ENCODE results near the gene SNX25.
"Not testable (repeated sequence)": the region's sequence is repeated elsewhere in the genome, so short reads cannot be mapped to it uniquely, and the experiment has no call there.

The SNX25 gene

DNA sequence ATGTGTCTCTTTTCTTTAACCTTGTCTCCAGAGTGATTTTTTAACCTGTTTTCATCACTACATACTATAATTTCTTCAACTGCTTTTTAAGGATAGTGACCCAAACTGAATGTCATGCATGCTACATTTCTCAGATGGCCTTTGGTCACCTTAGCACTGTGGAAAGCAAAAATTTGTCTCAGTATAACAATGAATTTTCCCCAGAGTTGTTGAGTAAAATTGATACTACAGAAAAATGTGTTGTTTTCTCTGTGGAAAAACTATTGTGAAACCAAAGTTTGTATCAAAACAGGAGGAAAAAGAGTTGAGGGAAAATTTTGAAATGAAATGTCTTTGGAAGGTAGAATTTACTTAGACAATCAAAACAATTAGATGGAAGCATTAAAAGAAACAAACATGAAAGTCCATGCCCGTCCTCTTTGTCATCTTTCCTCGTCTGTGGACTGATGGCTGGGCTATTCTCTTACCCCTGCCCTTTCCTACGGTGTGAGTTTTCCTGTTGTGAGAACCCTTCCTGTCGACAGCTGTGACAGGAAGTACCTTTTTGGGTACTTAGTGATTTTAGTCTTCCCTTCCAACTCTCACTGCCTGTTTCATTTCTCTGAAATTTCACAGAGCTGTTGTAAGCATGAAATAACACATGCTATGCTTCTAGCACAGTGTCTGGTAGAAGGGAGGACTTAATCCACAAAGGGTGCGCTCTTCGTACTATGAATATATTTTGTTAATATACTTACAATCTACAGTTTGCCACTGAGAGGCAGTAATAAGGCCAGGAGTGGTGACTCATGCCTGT is 135.5 kb downstream of the SNX25 start:
- DNase-seq (ENCODE audit: low spot score), result no peak

DNA sequence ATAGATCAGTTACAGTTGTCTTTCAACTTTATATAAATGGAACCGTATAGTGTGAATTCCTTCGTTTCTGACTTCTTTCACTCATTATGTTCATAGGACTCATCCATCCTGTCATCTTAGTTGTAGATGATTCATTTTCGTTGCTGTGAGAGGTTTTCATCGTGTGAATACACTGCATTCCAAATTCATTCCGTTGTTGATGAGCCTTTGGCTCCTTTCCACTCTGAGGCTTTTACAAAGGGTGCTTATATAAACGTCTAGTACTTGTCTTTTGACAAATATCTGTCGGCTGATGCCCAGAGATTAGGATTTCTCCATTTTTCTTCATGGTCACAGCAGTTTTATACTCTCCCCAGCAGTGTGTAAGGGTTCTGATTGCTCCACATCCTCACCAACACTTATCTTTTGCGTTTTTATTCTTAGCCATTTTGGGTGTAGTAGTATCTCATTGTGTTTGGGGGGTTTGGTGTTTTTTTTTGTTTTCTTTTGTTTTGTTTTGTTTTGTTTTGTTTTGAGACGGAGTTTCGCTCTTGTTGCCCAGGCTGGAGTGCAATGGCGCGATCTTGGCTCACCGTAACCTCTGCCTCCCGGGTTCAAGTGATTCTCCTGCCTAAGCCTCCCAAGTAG is 137.7 kb downstream of the SNX25 start:
- DNase-seq (ENCODE audit: low spot score), result no peak

DNA sequence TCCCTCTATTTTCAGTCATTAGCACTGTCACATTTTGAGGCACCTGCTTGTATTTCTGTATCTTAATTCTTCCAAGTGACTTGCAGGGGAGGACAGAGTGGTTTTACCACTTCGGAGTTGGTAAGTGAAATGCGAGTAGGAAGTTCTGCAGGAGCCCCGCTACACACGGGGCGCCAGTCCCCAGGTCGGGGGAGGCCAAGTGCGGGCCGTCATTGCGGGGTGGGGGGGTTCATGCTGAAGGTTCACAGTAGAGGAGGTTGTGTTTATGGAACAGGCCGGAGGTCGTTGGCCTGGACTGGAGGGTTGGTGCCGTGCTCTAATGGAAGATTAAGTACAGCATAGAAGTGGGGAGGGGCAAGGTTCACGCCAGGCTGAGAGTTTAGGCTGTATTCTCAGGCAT is 142.3 kb downstream of the SNX25 start:
- DNase-seq (ENCODE audit: low spot score), result no peak

DNA sequence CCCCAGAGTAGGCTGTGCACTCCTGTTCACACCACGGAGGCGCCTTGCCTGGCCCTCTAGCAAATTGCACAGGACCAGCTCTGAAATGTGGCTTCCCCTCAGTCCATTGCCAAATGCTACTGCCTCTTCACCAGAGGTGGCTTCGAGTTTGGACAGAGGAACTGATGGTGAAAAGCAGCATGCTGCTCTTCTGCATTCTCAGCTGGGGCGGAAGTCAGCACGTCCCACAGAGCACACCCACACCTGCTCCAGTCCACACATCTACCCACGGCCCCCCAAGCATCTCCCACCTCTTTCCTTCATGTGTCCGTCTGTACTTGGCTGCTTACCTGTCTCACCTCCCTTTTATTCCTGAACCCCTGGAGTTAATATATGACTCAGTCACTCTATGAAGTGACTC is 142.8 kb downstream of the SNX25 start:
- no peak for DNase-seq (ENCODE audit: low spot score)

DNA sequence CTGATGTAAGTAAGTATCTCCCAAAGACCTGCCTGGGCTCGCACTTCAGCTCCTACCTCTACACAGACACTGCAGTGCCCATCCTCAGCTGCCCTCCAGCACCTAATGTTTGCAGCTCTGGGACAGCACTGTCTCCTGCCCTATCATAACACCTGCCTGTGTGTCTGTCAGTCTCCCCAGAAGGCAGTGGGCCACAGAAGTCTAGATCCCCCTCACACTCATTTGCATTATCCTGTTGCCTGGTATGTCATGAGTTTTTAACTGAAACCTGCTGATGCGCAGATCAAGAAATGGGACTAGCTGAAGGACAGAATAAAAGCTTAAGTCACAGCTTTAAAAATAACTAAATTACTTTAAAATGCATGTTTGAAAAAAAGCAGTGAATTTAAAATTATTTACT is 143.3 kb downstream of the SNX25 start:
- DNase-seq (ENCODE audit: low spot score), result no peak

DNA sequence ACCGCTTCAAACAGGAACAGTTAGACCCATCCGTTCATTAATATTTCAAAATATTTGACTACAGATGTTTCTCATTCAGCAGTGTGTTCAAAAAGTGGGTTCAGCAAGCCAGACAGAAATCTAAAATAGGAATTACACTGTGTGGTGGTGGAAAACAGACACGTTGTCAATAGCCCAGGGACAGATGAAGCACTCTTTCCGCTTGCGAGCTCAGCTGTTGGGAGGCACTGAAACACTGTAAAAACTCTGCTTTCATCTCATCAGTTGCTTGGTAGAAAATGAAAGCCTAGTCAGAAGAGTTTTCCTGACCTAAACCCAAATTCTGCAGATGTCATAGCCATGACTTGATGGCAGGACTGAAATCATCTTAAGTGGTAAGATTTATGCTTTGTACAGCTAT is 147.8 kb downstream of the SNX25 start:
- DNase-seq (ENCODE audit: low spot score), result no peak

DNA sequence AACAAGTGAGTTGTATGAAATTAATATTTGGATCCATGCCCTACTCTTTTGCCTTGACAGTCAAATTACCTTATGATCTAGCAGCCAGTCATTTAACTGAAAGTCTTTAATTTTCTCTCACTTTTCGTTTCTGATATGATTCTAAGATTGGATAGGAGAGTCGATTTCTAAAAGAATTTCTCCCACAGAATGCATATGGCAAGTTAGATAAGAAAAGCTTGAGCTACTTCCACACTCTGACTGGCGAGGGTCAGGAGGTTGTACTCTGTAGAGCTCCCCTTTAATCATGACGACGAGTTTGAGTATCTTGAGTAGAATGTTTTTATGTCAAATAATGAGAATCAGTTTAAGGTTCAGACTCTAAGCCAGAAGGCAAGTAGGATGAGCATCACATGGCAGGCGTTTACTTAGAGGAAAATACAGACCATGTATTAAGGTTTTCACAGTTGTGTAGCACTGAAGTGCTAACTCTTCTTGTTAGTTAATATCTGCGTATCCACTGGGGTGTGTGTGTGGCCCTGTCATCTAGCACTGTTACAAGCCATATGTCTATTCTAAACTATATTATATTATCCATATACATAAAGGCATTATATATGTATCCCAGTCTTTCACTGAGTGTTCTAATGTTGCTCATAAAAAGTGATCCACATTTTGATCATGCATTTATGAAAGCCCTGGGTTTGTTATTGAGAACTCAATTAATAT is 148.5 kb downstream of the SNX25 start:
- no peak for DNase-seq (ENCODE audit: low spot score)

DNA sequence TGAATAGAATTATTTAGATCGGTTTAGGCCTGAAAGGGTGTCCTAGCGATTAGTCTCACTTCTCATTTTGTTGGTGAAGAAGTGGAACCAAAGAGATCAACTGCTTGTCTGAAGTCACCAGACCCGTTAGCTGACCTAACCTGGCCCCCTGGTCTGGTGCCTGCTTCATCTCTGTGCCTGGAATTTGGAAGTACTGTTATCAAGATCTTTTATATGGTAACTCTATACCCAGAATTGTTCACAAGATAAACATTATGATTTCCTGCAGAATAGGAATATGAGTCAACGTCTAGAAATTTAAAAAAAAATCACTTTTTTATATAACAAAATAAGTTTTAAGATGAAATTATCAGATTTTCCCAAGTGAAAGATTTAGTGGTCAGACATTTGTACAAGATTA is 149.1 kb downstream of the SNX25 start:
- DNase-seq (ENCODE audit: low spot score), result no peak

DNA sequence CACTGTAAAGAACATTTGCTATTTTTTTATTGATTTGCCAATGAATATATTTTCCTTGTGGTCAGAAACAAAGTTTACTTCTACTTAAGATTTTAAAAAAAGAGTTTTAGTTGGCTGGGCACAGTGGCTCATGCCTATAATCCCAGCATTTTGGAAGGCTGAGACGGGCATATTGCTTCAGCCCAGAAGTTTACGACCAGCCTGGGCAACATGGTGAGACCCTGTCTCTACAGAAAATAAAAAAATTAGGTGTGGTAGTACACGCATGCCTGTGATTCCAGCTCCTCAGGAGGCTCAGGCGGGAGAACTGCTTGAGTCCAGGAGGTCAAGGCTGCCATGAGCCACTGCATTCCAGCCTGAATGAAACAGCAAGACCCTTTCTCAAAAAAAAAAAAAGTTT is 149.6 kb downstream of the SNX25 start:
- DNase-seq (ENCODE audit: low spot score), result no peak

DNA sequence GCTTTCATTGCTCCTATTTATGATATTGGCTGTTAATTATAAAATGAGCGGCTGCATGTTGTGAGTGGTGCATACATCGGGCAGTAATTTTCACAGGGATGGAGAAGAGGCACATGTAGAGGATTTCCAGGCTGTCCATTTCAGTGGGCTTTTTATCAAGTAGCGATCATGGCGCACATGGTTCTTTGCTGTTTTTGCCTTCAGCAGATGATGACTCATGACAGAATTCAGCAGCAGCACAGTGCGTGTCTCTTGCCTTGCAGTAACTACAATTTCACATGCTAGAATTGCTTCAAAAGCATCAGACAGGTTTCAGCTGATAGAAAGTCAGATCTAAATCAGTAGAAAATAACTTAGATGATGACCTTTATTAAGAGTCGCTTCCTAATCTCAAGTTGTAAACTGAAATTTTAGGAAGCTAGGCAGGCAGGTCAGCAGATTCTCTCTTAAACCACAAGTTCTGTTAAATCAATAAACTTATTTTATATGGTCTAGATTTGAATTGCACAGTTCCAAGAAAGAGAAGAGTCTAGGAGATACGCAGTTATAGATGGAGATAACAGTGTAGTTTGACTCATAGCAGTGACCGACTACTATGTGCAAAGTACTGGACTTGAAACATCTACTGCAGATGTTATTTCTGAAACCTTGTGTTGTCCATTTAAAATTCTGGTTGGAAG is 150.5 kb downstream of the SNX25 start:
- DNase-seq (ENCODE audit: low spot score), result no peak

DNA sequence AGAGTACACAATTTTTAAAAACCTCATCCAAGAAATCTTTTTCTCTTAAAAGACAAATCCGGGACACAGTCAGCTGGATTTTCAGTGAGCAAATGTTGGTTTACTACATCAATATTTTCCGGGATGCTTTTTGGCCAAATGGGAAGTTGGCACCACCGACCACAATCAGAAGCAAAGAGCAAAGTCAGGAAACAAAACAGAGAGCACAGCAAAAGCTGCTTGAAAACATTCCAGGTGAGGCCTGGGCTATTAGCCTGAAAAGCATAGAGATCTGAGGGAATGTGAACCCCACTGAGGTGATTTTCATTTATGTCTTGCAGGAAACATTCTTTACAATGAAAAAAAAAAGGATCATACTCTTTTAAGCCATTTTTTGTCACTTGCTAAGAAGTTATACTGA is 152.5 kb downstream of the SNX25 start:
- no peak for DNase-seq (ENCODE audit: low spot score)

DNA sequence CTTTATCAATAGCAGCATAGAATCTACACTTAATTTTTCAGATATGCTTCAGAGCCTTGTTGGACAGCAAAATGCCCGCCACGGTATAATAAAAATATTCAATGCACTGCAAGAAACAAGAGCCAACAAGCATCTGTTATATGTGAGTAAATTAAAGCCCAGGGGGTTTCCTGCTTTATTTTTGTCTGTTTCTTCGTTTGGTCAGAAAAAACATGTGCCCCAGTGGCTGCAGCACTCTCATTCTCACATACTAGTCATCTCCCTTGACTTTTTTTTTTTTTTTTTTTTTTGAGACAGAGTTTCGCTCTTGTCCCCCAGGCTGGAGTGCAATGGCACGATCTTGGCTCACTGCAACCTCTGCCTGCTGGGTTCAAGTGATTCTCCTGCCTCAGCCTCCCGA is 153.2 kb downstream of the SNX25 start:
- DNase-seq (ENCODE audit: low spot score), result not testable (repeated sequence)

DNA sequence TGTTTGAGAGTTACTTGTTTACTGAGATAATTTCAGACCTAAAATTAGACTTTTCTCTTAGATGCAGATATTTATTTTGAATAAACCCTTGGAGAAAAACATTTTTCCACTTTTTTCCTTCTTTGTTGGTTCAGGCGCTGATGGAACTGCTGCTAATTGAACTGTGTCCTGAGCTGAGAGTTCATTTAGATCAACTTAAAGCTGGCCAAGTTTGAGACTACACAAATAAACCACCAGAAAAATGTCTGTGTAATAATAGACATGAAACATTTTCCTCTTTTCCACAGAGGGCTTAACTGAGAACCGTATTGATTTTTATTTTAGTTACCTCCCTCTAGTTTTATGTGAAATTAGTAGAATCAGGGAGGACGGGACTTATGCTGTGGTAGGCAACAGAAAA is 153.9 kb downstream of the SNX25 start:
- no peak for DNase-seq (ENCODE audit: low spot score)

DNA sequence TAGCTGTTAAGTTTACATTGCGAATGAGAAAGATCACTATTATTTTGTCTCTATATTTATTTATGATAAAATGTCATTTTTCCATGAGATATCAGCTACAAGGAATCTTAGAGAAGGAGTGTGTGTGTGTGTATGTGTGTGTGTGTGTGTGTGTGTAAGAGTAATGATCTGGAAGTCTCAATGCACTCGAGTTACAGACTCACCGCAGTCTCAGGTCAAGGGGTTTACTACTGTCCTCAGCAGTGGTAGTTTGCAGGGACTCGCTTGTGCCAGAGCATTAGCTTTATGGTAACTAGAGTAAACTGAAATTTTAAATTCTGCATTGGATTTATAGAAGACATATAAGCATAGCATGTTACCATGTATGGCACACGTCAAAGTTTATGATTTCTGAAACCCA is 155.5 kb downstream of the SNX25 start:
- no peak for DNase-seq (ENCODE audit: low spot score)

DNA sequence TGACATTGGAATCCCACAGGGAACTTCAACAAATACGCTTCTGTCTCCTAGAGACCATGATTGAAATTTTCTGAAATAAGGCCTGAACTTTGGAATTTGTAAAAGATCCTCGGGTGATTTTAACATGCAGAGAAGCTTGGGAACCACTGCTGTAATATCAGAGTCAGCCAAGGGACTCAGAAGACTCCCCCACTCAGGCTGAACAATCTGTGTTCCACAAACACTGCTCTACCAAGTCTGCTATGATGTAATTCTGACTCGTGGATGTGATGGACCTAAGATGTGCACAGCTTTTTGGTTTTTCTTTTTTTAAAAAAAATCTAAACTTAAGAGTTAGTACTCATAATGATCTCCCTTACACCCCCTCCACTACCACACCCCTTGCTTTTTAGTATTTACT is 160.3 kb downstream of the SNX25 start:
- no peak for DNase-seq (ENCODE audit: low spot score)

DNA sequence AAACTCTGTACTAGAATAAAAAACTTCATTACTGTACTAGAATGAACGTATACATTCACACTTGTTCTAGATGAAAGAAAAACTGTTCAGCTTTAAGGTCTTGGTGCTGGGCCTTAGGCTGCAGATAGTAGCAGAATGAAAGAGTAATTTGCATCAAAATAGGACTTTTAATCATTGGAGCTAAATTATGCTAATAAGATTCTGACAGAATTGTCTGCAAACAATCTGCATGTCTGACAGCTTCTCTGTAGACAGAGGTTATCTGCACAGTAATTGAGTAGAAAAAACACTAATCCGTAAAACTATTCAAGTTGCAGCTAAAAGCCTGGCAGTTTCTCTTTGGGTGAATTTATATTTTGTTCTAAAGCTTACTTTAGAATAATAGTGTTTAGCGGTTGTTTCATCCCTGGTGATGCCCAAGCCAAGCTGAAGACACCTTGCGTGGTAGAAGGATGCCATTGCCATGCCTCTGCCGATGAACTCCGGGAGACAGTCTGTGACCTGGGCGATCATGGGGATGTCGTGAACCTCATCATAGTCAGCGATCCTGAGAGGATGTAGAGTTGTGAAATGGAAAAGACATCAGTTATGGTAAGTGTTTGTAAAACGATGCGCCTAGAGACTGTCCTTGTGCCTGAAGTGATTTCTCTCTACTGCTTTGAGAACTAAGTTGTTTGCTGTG is 161.0 kb downstream of the SNX25 start:
- no peak for DNase-seq (ENCODE audit: low spot score)

DNA sequence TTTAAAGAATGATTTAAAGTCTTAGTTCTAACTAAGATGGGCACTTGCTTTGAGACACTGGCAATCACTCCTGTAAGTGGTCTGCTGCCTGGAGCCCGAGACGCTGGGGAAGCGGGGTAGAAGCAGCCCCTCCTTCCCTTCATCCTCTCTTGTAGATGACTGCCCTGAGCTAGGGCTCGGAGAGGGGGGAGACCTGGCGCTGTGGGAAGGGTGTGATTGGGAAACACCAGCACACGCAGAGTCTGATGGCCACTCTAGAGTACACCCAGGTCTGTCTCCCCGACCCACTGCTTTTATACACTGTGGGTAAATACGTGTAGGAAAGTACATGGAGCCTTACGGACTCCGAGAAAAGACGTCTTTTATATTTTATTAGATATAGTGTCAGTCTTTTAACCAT is 162.3 kb downstream of the SNX25 start:
- no peak for DNase-seq (ENCODE audit: low spot score)

DNA sequence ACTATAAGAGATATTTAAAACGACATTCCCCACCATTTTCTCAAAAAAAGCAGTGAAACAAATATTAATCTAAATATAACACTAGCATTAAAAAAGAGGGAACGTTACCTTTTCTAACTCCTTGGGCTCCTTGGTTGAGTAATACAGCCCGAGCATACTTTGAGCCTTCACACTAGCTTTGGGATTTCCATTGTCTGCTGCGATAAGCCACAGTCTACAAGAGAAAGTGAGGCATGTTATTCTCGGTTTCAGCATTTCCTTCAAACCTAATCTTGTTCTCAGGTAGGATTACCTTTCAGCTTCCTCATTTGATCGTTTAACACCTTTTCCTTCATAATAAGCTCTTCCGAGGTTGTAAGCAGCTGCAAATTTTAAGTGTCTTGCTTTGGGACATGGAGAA is 164.6 kb downstream of the SNX25 start:
- DNase-seq (ENCODE audit: low spot score), result no peak

DNA sequence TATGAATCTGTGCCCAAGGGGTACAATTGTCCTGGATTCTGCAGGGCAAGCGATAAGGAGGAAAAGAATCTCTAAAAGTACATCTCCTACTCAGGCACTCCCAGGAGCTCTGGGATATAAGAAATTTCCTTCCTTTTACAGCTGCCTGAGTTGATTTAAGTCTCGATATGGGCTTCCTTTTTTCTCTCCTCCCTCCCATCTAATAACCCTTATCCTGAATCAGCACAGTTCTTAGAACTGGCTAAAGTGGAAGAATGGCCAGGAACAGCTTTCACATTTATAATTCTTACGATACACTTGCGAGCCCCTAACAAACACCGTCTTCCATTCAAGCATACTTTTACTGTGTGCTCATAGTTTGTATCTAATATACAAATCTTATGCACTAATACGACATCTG is 165.2 kb downstream of the SNX25 start:
- no peak for DNase-seq (ENCODE audit: low spot score)

DNA sequence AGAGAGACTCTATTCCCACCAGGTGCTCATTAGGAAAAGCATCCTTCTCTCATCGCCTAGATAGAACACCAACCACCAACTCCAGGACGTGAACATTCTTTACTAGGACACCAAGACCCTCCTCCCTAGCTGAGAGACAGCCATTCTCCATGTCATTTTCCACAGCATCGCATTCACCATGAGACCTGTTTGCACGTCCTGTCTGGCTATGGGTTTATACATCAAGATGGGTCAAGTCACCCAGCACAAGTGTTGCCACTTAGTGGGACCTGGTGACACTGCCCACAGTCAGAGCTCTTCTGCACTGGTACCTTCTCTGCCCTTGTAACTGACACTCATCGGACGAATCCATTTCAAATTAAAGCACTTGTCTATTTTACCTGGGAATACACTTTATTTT is 168.9 kb downstream of the SNX25 start:
- DNase-seq (ENCODE audit: low spot score), result no peak

DNA sequence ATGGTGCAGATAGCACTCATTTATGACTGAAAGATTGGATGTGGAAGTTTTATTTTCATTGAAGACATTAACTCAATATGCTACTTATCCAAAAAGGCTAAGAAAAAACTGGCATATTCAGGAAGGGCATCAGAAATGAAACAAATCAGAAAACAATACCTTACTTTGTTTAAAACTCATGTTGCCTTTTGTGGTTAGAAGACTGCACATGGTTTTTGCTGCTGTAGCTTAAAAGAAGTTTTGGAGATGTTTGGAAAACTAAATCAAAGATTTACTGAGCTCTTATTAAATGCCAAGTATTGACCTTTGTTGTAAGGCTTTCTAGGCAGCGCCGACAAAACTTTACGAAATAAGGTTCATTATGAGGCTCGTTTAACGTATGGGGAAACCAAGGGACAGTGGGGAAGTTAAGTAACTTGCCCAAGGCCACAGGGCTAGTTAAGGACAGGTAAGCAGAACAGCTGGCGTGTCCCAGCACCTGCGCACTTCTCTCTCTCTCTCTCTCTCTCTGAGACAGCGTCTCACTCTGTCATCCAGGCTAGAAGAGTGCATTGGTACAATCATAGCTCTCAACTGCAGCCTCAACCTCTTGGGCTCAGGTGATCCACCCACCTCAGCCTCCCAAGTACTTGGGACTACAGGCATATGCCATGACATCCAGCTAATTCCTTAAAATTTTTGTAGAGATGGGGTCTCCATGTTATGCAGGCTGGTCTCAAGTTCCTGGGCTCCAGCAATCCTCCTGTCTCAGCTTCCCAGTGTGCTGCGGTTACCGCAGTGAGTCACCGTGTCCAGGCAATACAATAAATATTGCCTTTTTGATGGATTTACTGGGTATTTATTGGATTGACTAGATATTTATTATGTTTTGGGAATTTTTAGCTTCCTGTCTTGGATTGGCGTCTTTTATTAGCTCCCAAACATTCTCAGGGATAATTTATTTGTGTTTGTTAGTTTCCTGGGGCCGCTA is 170.2 kb downstream of the SNX25 start:
- no peak for DNase-seq (ENCODE audit: low spot score)
